AG08395 (cell line): Measurements from ENCODE around the gene SKIDA1.

Experiments
- DNase-seq: peaks from one replicate; pipeline ENCODE4 v3.0.0; 2012; ENCODE audit warnings: mixed read lengths, low spot score

SKIDA1 gene

DNA sequence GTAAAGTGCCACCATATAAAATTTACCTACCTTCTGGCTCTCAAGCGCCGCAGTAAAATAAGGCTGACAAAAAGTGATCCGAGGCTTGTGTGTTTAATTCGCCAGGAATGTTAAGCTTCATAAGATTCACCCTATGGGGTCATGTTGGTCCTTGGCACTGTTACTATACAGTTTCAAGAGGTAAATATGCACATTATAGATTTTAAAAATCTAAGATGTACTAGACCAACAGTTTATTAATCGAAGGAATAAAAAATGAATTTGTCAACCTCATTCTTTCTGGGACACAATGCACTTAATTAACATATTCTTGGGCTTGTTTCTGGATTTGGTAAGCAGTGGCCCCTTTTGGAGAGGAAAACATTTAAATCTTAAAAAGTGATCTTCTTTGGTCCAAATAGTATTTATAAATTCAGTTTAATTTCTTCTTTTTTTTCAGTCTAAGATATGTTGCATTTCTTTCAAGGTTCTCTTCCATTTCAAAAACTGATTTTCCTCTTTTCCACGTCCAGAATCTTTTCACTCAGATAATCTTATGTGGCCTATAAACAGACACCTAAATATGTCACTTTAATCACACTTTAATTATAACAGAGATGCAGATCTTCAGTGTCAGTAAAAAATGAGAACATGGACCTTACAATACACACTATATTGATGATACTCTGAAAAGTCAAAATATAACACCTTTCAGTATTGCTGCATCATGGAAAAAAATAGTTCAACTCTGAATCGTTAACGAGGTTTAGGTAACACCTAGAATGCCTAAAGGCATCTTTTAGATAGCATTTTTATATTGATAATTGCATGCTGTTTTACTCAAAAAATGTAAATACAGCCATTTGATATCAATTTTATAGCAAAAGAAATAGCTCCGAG lies 3.8 kb upstream of the SKIDA1 start:
- no peak for DNase-seq

DNA sequence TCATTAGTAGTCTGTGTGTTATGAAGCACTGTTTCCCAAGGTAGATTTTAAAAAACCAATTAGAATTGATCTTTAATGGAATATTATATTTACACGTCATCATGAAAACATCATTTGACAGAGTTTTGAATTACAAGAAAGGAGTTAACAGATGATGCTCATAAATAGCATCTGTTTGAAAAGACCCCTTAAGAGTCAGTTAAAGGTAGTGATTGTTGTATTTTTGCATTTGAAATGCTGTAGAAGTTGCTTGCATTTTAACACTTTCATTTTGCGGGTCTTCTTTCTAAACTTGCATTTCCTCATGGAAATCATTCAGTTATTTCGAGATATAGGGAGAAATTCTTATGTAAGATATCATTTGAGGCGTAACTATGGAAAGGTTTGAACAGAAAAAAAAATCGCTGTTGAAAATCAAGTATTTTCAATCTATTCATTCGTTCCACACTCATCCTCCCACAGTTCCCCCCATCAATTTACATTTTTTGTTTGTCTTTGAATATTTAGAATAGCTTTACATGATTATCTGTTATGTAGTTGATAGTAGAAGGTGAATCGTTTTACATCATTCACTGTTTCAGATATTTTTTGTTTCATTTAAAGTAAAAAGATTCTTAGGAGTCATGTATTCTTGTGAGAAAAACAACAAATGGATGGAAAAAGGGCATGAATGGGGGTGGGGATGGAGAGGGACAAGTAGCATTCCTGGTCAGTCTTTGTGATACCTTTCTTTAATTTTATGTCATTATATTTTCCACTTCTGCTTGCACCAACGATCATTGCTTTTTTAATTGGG lies 3.0 kb upstream of the SKIDA1 start:
- DNase-seq = no peak

DNA sequence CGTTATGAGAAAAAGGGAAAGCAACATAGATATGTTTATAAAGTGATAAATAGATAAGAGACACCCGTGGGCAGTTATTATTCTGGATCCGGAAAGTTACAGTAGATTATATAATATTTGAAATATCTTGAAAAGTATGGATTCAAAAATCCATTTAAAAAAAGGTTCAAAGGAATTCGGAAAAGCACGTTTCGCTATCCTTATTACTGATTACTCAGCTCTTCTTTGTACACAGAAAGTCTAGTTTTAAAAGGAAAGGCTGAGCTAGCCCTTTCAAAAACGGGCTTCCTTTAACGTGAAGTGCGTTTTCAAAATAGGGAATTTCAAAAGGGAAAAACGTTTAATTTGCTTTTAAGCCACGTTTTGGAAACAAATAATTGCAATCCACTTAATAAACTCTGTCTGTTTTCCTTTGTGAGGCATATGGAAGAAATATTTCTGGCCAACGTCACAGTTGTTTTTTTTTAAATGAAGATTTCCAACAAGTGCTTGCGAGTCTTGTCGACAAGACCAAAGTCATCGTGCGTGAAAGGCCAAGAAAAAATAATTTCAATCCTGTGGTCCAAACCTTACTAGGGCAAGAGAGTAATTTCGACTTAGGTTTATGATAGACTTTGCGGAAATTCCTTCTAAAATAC lies 2.2 kb upstream of the SKIDA1 start:
- no peak for DNase-seq

DNA sequence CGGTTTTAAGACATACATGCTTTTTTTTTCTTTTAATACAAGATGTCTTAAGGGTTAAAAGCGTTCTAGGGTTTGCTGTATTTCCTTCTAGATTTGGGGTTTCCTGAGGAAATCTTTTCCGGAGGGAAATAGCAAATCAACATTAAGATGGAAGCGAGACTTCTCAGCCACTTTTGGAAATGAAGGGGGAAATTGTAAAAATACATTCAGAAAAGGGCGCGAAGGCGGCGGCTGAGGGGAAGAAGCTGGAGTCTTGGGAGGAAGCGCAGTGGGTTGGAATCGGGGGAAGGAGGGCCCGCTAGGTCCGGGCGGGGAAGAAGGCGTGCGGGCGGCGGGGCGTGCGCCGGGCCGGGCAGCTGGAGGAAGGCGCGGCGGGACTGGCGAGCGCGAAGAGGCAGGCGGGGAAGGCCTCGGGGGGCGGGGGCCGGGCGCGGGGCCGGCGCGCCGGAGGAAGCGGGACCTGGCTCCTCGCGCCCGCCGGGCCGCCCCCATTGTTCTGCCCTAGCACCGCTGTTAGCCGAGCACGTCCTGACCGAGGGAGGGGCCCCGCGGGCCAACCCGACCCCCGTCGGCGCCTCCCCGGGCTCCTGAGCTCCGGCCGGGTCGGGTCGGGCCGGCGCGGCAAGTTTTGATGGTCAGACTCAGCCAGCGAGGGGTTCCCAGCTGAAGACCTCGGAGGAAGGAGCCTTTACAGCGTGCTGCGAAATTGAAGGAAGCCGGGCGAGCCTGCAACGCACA lies 1.5 kb upstream of the SKIDA1 start:
- peak; percentile 37 for DNase-seq

DNA sequence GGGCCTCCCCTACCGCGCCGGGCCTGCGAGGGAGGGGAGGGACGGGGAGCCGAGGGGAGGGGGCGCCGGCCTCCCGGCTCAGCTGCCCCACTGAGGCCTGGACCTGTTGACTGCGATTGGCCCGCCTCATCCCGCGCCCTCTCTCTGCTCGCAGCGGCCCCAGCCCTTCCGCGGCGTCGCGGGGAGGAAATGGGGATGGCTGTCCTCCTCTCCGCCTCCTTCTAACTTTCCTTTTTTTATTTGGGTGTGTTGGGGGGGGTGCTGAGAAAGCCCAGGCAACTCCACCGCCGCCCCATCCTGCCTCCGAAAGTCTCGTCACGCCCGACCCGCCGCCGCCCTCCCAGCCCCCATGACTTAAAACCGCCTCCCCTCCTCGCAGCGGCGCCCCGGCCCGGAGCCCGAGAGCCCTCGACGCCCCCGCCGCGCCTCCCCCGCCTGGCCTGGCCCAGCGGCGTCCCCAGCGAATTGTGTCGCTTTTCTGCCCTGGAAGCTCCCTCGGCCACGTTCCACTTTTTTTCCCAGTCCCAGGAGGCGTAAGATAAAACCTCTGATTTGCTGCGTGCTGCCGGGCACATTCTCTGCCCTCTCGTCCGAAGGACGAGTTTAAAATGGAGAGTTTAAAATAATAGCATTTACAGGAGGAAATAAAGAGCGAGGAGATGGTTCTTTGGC lies 842 bp upstream of the SKIDA1 start:
- peak; percentile 58 for DNase-seq

DNA sequence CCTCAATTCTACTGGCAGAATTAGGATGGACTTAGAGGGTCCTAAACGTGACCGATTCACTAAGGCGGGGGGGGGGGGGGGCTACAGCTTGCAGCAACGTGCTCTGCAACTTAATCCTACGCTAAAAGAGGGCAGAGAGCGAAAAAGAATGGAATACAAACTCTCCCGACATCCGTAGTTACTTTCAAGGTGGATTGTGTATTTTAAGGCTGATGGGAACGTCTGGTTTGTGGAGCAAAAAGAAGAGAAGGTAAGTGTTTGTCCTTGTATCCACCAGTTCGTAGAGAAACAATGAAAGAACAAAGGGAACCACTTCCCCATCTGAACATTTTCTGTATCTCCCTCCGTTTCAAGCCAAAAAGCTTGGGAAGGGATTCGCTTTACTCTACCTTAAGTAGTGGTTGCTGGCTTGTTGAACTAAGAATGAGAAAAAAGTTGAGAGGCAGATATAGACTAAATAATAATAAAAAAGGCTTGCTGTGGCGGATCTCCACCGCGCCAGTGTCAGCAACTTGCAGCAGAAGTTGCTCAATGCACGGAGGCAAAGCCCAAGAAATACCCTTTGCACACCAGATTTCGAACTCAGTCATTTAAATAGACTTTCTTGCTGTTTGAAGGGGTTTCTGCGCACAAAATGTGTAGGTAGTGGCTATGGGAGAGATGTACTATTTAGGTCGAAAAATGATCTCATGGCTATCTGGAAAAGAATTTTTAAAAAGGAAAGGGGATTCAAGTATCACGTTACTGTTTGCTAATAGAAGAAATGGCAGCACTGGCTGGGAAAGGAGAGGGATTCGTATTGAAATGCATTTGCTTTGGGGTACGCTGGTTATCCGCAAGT lies 736 bp downstream of the SKIDA1 start:
- no peak for DNase-seq

DNA sequence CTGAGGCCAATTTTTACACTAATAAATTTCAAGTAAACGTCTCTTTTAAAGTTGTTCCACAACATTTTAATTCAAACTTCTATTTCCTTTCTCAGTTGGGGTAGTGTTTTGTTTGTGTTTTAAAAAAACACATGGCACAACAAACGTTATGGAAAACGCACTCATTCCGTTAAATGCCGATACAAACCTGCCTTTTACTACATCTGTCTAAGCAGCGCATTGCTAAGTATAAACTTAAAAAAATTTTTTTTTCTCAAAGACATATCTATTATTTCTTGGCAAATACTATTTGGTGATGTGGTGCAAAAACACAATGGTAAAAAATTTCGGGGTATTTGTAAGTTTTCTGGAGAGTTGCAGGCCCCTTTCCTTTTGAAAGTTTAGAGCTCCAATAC lies 1.4 kb downstream of the SKIDA1 start:
- no peak for DNase-seq

DNA sequence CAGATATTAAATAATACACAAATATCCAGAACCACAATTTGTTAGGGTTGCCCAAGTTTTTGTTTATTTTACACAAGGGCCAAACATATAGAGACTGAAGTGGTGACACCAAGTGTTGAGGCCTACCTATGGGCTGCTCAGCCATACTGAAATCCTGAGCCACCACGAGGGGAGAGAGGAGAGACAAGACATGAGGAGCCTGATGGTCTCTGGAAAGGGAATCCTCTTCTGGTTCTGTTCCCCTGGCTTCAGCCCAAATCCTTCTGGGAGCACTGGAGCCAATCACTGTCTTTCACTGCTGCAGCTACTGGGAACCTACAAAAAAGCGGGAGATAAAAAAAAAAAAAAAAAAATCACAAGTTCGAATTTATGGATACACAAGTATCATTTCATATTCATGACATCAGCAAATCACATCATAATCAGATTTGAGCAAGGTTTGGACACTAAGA lies 1.9 kb downstream of the SKIDA1 start:
- no peak for DNase-seq

DNA sequence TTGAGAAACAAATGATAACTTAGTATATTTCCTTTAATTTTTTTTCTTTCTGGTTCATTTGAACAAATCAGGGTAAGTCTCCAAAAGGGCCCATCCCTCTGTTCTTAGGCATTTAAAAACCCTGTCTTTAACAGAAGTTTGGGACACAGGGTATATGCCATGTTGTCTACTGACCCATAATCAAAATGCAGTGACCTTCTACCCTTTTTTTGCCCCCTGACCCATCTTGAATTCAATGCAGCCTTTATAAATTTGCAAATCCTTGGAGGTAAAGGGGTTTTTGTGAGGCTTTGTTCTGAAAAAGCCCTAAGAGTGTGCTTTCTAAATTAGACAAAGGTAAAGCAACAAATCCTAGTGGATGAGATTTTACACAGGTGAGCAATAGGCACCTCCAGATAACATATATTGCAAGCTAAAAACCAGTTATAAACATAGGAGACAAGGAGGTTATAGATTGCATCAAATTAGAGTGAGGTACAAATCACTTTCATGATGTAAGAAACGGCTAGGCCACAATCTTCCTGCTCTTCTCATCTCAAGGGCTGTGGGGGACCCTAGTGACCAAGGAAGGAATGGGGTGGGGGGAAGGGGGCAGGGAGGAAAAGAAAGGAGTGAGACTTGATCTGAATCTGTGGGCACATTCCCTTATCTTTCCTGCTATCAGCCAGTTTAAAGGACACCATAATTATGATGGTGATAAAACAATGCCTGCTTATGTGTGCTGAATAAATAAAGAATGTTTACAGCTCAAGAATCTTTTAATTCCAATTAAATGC lies 2.7 kb downstream of the SKIDA1 start:
- no peak for DNase-seq

DNA sequence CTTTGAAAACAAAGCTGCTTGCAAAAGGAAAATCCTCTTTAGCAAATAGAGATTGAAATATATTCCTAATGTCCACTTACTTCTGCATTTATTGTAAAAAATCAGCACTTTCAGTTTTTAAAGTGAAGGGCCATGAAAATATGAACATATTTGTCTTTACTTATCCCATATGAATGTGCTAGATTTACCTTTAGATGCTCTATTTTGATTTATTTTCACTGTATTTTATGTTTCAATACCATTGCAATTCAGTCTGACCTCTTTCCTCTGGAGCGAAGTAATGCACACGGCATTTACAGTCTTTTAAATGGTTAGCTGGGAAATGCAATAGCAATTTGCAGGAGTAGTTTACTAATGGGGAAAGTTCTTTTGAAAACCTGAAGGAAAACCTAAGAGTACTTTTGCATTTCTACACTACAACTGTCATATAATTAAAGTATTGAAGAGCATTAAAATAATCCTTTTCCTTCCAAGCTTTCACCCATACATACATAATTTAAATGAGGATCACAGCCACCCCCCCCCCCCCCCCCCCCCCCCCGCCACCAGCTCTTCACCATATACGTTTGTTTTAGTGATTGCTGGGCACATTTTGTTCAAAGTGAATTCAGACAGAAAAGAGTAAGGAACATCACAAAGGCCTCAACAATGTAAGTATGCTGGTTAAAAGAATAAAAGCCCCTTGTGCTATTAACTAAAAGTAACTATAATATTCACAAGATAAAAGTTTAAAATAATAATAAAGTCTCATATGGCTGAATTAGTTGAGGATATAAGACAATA lies 3.5 kb downstream of the SKIDA1 start:
- DNase-seq = no peak

DNA sequence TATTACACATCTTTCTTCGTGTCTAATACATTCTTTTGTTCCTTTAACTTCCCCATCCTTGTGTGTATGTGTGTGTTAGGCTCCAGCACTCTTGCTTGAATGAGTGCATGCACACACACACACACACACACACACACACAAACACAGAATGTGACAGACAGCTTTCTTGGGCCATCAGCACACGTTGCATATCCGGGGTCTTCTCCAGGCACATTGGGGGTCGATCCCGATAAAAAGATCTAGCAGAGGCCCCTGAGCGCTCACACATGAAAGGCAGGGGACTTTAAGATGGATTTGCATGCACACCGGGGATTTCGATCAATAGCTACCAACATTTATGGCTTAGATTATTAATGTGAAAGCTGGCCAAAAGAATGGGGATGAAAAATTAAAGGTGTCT lies 4.5 kb downstream of the SKIDA1 start:
- no peak for DNase-seq

DNA sequence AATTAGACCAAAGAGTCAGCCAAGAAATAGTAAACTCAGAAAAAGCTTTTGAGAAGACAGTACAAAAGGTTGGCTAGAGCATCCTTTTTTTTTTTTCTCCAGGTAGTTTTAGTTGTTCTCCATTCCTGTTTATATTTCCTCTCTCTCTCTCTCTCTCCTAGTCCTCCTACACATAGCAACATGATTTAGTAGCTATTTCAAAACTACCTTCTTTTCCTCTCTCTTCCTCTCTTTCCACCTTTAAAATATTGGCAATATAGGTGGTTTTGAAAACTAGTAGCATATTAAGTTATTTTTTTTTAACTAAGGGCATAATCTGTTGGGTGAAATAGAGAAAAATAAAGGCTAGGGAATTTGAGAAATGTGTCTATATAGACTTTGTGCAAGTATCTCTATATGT lies 5.0 kb downstream of the SKIDA1 start:
- no peak for DNase-seq

DNA sequence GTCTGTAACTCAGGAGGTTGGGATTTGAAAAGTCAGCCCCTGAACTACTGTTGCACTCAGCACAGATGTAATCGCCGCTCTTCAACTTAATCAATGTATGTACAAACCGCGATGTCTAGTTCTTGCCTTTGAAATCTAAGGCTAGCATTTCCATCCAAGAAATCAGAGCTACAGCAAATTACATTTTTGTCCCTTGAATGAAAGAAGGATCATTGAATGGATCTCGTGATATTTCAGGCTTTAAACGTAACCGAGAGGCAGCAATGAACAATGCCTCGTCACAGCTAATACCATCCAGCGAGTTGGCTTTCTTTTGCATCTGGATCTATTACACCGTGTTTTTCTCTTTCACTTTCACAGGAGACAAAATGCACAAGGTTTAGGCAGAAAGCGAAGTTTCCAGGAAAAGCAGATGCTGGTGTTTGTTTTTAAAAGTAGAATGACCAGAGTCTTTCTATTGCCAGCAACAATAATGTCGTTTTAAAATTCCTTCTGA lies 5.5 kb downstream of the SKIDA1 start:
- peak; percentile 68 for DNase-seq

DNA sequence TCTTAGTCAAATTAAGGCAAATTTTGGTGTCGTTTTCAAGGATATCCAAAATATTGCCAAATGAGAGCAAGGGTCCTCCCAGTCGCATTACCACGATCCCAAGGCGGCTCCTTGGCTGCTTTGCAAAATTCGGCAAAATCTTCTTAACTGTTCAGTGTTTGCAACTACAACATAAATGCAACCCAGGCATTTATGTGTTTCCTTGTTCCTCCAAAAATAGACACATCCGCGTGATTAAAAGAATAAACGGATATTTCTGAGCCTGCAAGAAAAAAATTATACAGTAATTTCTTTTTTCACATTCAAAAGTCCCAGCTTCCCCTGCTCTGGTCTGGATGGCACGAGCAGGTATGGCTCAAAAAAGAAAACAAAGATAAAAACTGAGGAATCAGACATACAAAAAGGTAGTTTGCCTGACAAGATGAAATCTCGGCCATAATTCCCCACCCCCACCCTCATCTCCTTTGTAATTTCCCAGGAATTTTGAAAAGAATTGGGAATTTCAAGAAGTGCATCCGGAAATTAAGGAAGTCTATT lies 6.0 kb downstream of the SKIDA1 start:
- DNase-seq = no peak

DNA sequence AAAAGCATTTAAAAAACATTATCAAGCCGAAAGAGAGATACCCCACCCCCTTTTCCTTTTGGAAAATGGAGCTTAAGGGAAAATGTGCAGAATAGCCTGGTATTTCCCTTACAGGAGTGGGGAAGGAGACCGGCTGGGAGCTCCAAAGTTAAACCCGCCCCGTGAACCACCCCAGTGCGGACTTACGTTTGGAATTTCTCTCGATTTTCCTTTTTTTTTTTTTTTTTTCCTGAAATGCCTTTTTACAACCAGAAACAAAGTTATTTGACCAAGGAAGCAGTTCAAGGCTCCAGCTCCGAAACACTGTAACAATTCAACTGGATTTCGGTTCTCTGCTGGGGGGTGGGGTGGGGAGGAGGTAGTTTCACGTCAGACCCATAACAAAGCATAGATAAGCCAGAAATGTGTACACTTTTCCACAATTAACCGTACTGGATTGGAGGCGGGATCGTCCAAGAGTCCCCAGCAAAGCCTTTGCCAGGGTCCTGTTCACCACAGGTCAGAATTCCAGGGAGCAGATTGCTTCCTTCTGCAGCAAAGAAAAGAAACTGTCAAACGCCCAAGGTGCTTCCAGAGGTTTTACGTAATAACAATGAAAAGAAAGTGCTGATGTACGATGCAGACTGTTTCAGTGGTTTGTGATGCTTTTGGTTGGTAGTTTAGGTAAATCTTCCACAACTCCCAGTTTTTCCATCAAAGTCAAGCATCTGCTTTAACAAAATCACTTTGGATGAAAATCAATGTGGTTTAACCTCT lies 6.7 kb downstream of the SKIDA1 start:
- no peak for DNase-seq

DNA sequence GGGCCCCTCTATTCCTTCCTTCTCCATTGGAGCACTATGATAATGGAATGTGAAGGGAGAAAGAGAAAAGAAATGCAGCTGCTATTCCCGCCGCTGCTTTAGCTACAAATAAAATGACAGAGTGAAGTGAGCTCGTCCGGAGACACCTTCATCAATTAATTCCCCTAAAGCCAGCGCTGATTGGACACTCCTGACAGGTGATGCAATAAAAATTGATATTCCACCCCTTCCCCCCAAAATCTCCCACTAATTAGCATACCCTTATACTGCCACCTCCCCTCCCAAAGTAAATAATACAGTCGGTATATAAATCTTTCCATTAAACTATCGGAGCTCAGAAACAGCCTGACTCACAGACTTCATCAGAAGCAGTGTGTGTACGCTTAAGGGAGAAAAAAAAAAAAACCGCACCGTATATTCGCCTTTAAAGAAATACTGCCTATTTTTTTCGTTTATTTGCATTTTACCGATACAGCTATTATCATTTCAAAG lies 7.3 kb downstream of the SKIDA1 start:
- DNase-seq = no peak
